ENCODE measurements around the gene WASF2. TPM values are rescaled to one million over a fixed set of nuclear protein-coding genes. Genes with fewer than 3 reads are reported as not detected.

Gene WASF2
- total RNA-seq, 1 experiment from 2014 or later, result 65.9 TPM

DNA sequence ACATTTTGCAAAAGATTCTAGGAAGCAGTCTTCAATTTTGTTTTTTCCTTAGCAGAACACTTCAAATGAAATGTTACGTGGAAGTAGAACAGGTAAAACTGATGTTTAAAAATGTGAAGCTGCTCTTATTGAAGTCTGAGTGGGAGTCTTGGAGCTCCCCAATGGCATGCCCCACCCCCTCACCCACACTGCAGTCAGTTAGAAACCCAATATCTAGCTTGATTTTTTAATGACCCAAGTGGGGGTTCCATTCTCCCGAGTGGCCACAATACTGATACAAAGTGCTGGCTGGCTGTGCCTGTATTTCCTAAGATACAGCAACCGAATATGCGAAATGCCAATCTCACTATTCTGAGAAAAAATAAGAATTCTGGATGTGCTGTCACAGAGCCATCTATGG, 66.3 kb downstream of the WASF2 start:
- Histone ChIP-seq H4K5ac (ENCODE audit: insufficient read length, low read depth, low read length) (no peak overlapping the region), H2BK20ac (ENCODE audit: low read depth, low read length, poor library complexity, severe bottlenecking) (no peak overlapping the region), H3K9ac (ENCODE audit: extremely low read depth, insufficient read length, low read length) (no peak overlapping the region), H3K4me2 (ENCODE audit: insufficient read depth, insufficient read length, low read length) (no peak overlapping the region), H3T11ph (ENCODE audit: low read length) (no peak overlapping the region), H3K27ac (ENCODE audit: insufficient read length, low read depth, low read length) (no peak overlapping the region), H3K23ac (ENCODE audit: insufficient read length, low read depth, low read length) (no peak overlapping the region), H3K4ac (ENCODE audit: low read depth, low read length) (no peak overlapping the region), H4K8ac (replicated peaks; ENCODE audit: insufficient read length, low read depth, low read length) (no peak overlapping the region), H3K79me1 (ENCODE audit: insufficient read depth, low read depth, low read length, poor library complexity, severe bottlenecking) (no peaks in the 10 kb centered on the region), H3K56ac (ENCODE audit: insufficient read length, low read depth, low read length) (no peak overlapping the region), H3K23me2 (ENCODE audit: insufficient read length, low read depth, low read length, poor library complexity, severe bottlenecking) (no peaks in the 10 kb centered on the region), H2BK15ac (ENCODE audit: low read depth, low read length) (no peak overlapping the region), H3K4me1 (ENCODE audit: insufficient read depth, low read length) (peaks cover 5% of the 10 kb centered on the region; the same call in 1 of the 2 replicates), H2AFZ (ENCODE audit: low read length) (no peak overlapping the region), H2BK120ac (ENCODE audit: low read depth, low read length, poor library complexity, severe bottlenecking) (no peak overlapping the region), H4K91ac (ENCODE audit: insufficient read length, low read depth, low read length) (no peak overlapping the region), H2BK12ac (ENCODE audit: insufficient read length, low read depth, low read length) (no peak overlapping the region), H4K20me1 (ENCODE audit: control insufficient read depth, insufficient read depth, insufficient read length) (no peaks in the 10 kb centered on the region), H3K18ac (ENCODE audit: insufficient read length, low read depth, low read length) (no peak overlapping the region), H2BK5ac (ENCODE audit: insufficient read length, low read length) (no peak overlapping the region), H2AK5ac (ENCODE audit: insufficient read length, low read length) (no peak overlapping the region), H3K79me2 (ENCODE audit: insufficient read depth, low read length) (peaks cover 1% of the 10 kb centered on the region; the same call in 1 of the 2 replicates), H3K14ac (ENCODE audit: insufficient read depth, low read length) (no peak overlapping the region), H3K9me3 (ENCODE audit: control insufficient read depth, low read depth, low read length) (no peaks in the 10 kb centered on the region), H3K27me3 (ENCODE audit: insufficient read depth, low read length) (no peaks in the 10 kb centered on the region)
- Mint-ChIP-seq H3K9me3 (no peaks in the 10 kb centered on the region), H3K4me3 (no peak overlapping the region), H3K27me3 (ENCODE audit: low read depth) (no peaks in the 10 kb centered on the region), H3K27ac (peak overlapping the region in 1 of 3 experiments; percentile 27; a peak in 1 of 7 replicates), H3K4me1 (peaks cover 28 to 32% of the 10 kb centered on the region in 2 experiments), H3K36me3 (ENCODE audit: insufficient read depth in 1 of 3, low read depth in 3 of 3) (peaks cover 12 to 22% (median 18%) of the 10 kb centered on the region in 3 experiments; a peak in 6 of 7 replicates)
- TF ChIP-seq CTCF (conservative IDR thresholded peaks at IDR 0.05), result no peak
- no CpG with 5 or more reads among the region's 4 CpGs for WGBS (ENCODE audit: extremely low coverage, insufficient read length, low lambda C conversion rate)
- DNase-seq, result no peak
